B cell (primary cell): ENCODE results near the gene ZNF213. TPM values are rescaled to one million over a fixed set of nuclear protein-coding genes. Genes with fewer than 3 reads are reported as not detected.

Experiments used
- ATAC-seq: fragments of 200-7000 bp; cut with Tn5 transposase; one replicate; pipeline ENCODE4 v1.10.0; 2021; ENCODE audit warnings: low read depth, mild to moderate bottlenecking, moderate number of reproducible peaks, moderate library complexity
- CTCF ChIA-PET: fragments of 350-600 bp; sonication (Branson Sonifier 250); formaldehyde crosslinking; loops from one replicate; lab custom pipeline; 2021; ENCODE audit warnings: antibody characterized with exemption, inconsistent platforms; lab: Charles Lee
- POLR2A ChIA-PET: fragments of 350-600 bp; sonication (Branson Sonifier 250); formaldehyde crosslinking; loops from one replicate; lab custom pipeline; 2021; ENCODE audit warnings: antibody characterized with exemption; lab: Charles Lee
- DNase-seq: peaks from one replicate; pipeline ENCODE4 v3.0.0; 2013
- H2AFZ ChIP-seq: 2 replicates; pipeline ENCODE4 v1.6.1; 2012; ENCODE audit warnings: mild to moderate bottlenecking, low read depth, low read length; ENCODE audit not compliant: insufficient read depth, poor library complexity, severe bottlenecking
- H3K27ac ChIP-seq, 2 donors: 1 replicate in 1 of 2; 2 replicates in 1 of 2; pipeline ENCODE4 v1.5.1; 2012 to 2013; ENCODE audit warnings: low read length in 2 of 2, mild to moderate bottlenecking in 2 of 2, moderate library complexity in 1 of 2
- H3K27me3 ChIP-seq, 4 experiments: fragments of 200-600 bp in 1 of 4; sonication (generic) in 1 of 4; replicated peaks in 1 of 4; 1 replicate in 2 of 4; 2 replicates in 2 of 4; pipeline versions ENCODE4 v1.6.1 to v1.7.0; 2013 to 2016; ENCODE audit warnings: low read length in 3 of 4, mild to moderate bottlenecking in 2 of 4, mixed read lengths in 1 of 4, moderate library complexity in 1 of 4; ENCODE audit not compliant: insufficient read depth in 4 of 4, control insufficient read depth in 3 of 4; ENCODE audit errors: control extremely low read depth in 1 of 4
- H3K36me3 ChIP-seq, 2 experiments: replicated peaks in 1 of 2; 1 replicate in 1 of 2; 2 replicates in 1 of 2; pipeline versions ENCODE4 v1.6.1 to v1.7.1; 2013; ENCODE audit warnings: low read length in 1 of 2; ENCODE audit not compliant: insufficient read depth in 2 of 2, control insufficient read depth in 1 of 2; ENCODE audit errors: control extremely low read depth in 1 of 2, extremely low read depth in 1 of 2
- H3K4me1 ChIP-seq, 2 donors: fragments of 200-600 bp in 1 of 2; sonication (generic) in 1 of 2; 1 replicate in 1 of 2; 2 replicates in 1 of 2; pipeline versions ENCODE4 v1.5.1 to v1.6.1; 2013 to 2017; ENCODE audit warnings: low read length in 2 of 2; ENCODE audit not compliant: control insufficient read depth in 2 of 2, insufficient read depth in 2 of 2
- H3K4me2 ChIP-seq: replicated peaks from 2 replicates; pipeline ENCODE3; 2012; ENCODE audit warnings: mild to moderate bottlenecking, low read depth, low read length; ENCODE audit not compliant: poor library complexity, severe bottlenecking
- H3K4me3 ChIP-seq, 5 experiments: fragments of 200-600 bp in 1 of 5; sonication (generic) in 1 of 5; 1 replicate in 3 of 5; 2 replicates in 2 of 5; pipeline versions ENCODE4 v1.5.1 to v1.7.0; 2011 to 2016; ENCODE audit warnings: low read length in 4 of 5, mild to moderate bottlenecking in 4 of 5, low read depth in 2 of 5, control low read depth in 1 of 5, moderate library complexity in 1 of 5; ENCODE audit not compliant: insufficient read depth in 1 of 5; ENCODE audit errors: control extremely low read depth in 1 of 5, extremely low read depth in 1 of 5
- H3K79me2 ChIP-seq: fragments of 200-600 bp; sonication (generic); one replicate; pipeline ENCODE4 v1.6.0; 2016; ENCODE audit warnings: low read length; ENCODE audit not compliant: control insufficient read depth, insufficient read depth
- H3K9ac ChIP-seq: fragments of 200-600 bp; sonication (generic); 2 replicates; pipeline ENCODE4 v1.6.1; 2017; ENCODE audit warnings: mild to moderate bottlenecking, low read length, moderate library complexity
- H3K9me3 ChIP-seq, 3 donors: one replicate each; pipeline versions ENCODE4 v1.6.1 to v1.7.1; 2013; ENCODE audit warnings: low read length in 2 of 3; ENCODE audit not compliant: control insufficient read depth in 2 of 3, insufficient read depth in 1 of 3; ENCODE audit errors: control extremely low read depth in 1 of 3
- H4K20me1 ChIP-seq: 2 replicates; pipeline ENCODE4 v1.6.0; 2012; ENCODE audit warnings: mild to moderate bottlenecking, low read length; ENCODE audit not compliant: insufficient read depth, control insufficient read depth, poor library complexity, severe bottlenecking
- H3K27ac Mint-ChIP-seq: one replicate; pipeline ENCODE4 v1.8.0; 2021; ENCODE audit warnings: mixed read lengths
- H3K27me3 Mint-ChIP-seq: one replicate; pipeline ENCODE4 v1.8.0; 2021; ENCODE audit warnings: mixed read lengths
- H3K4me1 Mint-ChIP-seq: one replicate; pipeline ENCODE4 v1.8.0; 2021; ENCODE audit warnings: mixed read lengths
- H3K4me3 Mint-ChIP-seq: one replicate; pipeline ENCODE4 v1.8.0; 2021; ENCODE audit warnings: mixed read lengths
- H3K9me3 Mint-ChIP-seq: one replicate; pipeline ENCODE4 v1.8.0; 2022; ENCODE audit warnings: mixed read lengths; ENCODE audit not compliant: insufficient read depth
- EZH2 ChIP-seq: IDR thresholded peaks from 2 replicates; pipeline ENCODE4 v1.6.1; 2012; ENCODE audit warnings: borderline replicate concordance, low read depth, mild to moderate bottlenecking, moderate library complexity, low read length; ENCODE audit not compliant: insufficient read depth, poor library complexity, severe bottlenecking
- WGBS: methylation state at CpG from one replicate; pipeline ENCODE4 v1.1.5; 2013; ENCODE audit warnings: missing lambda C conversion rate; ENCODE audit not compliant: insufficient coverage; 5-methylcytosine and 5-hydroxymethylcytosine counted together
- intact Hi-C: fragments of 100-400 bp; cut with micrococcal nuclease; formaldehyde crosslinking; loops from one replicate; pipeline ENCODE4 v1.10.0; 2022
- polyA plus RNA-seq: library from polyadenylated mRNA; depleted of rRNA; stranded (reverse); fragments of >200 nt; gene quantifications from 2 replicates; pipeline ENCODE4 v1.2.3, GENCODE V29; 2012
- total RNA-seq, 2 donors: library from RNA; stranded (reverse); fragments of 120-200 nt in 1 of 2; gene quantifications; 1 replicate in 1 of 2; 2 replicates in 1 of 2; pipeline versions ENCODE4 v1.2.3 to v1.2.4, GENCODE V29; 2013 to 2022
- TF ChIP-seq, protein P1 (sequence below): fragments of 200-600 bp; IDR thresholded peaks from one replicate; pipeline ENCODE4 v1.8.0; 2022; ENCODE audit warnings: antibody characterized with exemption, mild to moderate bottlenecking

ZNF213 gene
- total and polyA plus RNA-seq, 2 donors (not counting 1 experiment from before 2014, with no cell fraction given) = 1.4 to 7.2 TPM

DNA sequence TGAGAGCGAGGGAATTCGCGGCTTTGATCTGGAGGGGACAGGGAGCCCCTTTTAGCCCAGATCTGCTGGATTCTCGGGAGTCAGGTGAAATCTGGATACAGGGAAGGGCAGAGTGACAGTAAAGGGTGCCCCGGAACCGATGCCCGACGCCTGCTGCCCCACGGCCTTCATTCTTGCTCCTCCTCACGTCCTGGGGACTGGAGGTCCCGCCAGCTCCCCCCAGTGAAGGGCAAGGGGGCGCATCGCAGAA, 53.8 kb downstream of the ZNF213 start:
- peak overlapping the region; percentile 60 for H3K4me2 ChIP-seq
- no peak for ATAC-seq
- POLR2A ChIA-PET = no interaction called here
- peaks cover 29 to 32% of the 10 kb centered on the region in 2 donors for H3K4me1 ChIP-seq
- Mint-ChIP-seq H3K4me3 (peak overlapping the region; percentile 73), H3K27me3 (peaks cover 68% of the 10 kb centered on the region), H3K27ac (no peak overlapping the region), H3K4me1 (peaks cover 41% of the 10 kb centered on the region), H3K9me3 (no peaks in the 10 kb centered on the region)
- H3K27me3 ChIP-seq = peaks cover 0 to 96% (median 73%) of the 10 kb centered on the region in 4 experiments
- no peaks in the 10 kb centered on the region for H3K79me2 ChIP-seq
- TF ChIP-seq EZH2 = no peak
- TF ChIP-seq, protein P1, sequence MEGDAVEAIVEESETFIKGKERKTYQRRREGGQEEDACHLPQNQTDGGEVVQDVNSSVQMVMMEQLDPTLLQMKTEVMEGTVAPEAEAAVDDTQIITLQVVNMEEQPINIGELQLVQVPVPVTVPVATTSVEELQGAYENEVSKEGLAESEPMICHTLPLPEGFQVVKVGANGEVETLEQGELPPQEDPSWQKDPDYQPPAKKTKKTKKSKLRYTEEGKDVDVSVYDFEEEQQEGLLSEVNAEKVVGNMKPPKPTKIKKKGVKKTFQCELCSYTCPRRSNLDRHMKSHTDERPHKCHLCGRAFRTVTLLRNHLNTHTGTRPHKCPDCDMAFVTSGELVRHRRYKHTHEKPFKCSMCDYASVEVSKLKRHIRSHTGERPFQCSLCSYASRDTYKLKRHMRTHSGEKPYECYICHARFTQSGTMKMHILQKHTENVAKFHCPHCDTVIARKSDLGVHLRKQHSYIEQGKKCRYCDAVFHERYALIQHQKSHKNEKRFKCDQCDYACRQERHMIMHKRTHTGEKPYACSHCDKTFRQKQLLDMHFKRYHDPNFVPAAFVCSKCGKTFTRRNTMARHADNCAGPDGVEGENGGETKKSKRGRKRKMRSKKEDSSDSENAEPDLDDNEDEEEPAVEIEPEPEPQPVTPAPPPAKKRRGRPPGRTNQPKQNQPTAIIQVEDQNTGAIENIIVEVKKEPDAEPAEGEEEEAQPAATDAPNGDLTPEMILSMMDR = no peak
- no peak overlapping the region for H3K27ac ChIP-seq
- no peak overlapping the region for H3K9ac ChIP-seq
- no peaks in the 10 kb centered on the region for H3K36me3 ChIP-seq
- 7% methylated on average over 13 of the region's 13 CpGs for WGBS
- H3K4me3 ChIP-seq = peak overlapping the region in 1 of 5 experiments; percentile 1
- H2AFZ ChIP-seq = peak overlapping the region; percentile 19
- H3K9me3 ChIP-seq = peaks cover 0 to 83% (median 11%) of the 10 kb centered on the region in 3 donors
- H4K20me1 ChIP-seq = no peaks in the 10 kb centered on the region
- no peak for DNase-seq
- CTCF ChIA-PET = no interaction called here
- intact Hi-C loops = loop anchor here (2.0 kb wide), 1 partner anchor 14 kb away; no protein-coding TSS in a partner anchor

GRCh38 chr16:3188925-3189825, 54.3 kb downstream of the ZNF213 start:
- Histone ChIP-seq H3K36me3 (no peaks in the 10 kb centered on the region), H3K9ac (peak overlapping the region; percentile 1), H2AFZ (peak overlapping the region; percentile 19), H3K27me3 (peaks cover 0 to 95% (median 74%) of the 10 kb centered on the region in 4 experiments), H3K4me1 (peaks cover 27 to 29% of the 10 kb centered on the region in 2 donors), H3K4me2 (peak overlapping the region; percentile 60), H3K79me2 (no peaks in the 10 kb centered on the region), H3K9me3 (peaks cover 0 to 79% (median 11%) of the 10 kb centered on the region in 3 donors), H3K27ac (no peak overlapping the region), H3K4me3 (peak overlapping the region in 2 of 5 experiments; percentile 1 to 11), H4K20me1 (no peaks in the 10 kb centered on the region)
- intact Hi-C loops = loop anchor here (2.0 kb wide), 1 partner anchor 14 kb away; no protein-coding TSS in a partner anchor
- 5% methylated on average over 61 of the region's 61 CpGs for WGBS
- peaks cover 67% of the 10 kb centered on the region for H3K27me3 Mint-ChIP-seq
- TF ChIP-seq, protein P1 = no peak
- TF ChIP-seq EZH2 = no peak
- H3K4me3 Mint-ChIP-seq = peak overlapping the region; percentile 73
- POLR2A ChIA-PET = no interaction called here
- peak; percentile 58 for DNase-seq
- peaks cover 36% of the 10 kb centered on the region for H3K4me1 Mint-ChIP-seq
- CTCF ChIA-PET = no interaction called here
- H3K9me3 Mint-ChIP-seq = no peaks in the 10 kb centered on the region
- ATAC-seq = no peak
- H3K27ac Mint-ChIP-seq = peak overlapping the region; percentile 46
